ENCODE measurements around the gene RFX3. TPM values are rescaled to one million over a fixed set of nuclear protein-coding genes. Genes with fewer than 3 reads are reported as not detected.

Gene RFX3
- total RNA-seq, 1 donor from 2014 or later = 4.1 TPM

- no peak for DNase-seq (ENCODE audit: low spot score)
- intact Hi-C loops (cut with DNase I) = no loop called here
These were observed 269.1 kb downstream of the RFX3 start for GRCh38 chr9:3256571-3257330.

GRCh38 chr9:3251309-3251708 lies 274.5 kb downstream of the RFX3 start:
- intact Hi-C loops (cut with DNase I) = no loop called here
- no peak for DNase-seq (ENCODE audit: low spot score)

- no peak for DNase-seq (ENCODE audit: low spot score)
- intact Hi-C loops (cut with DNase I) = no loop called here
These were observed 275.1 kb downstream of the RFX3 start for GRCh38 chr9:3250741-3251140.

GRCh38 chr9:3247211-3247610 lies 278.6 kb downstream of the RFX3 start:
- intact Hi-C loops (cut with DNase I) = loop anchor here (10.0 kb wide), 1 partner anchor 188 kb away; no protein-coding TSS in a partner anchor
- no peak for DNase-seq (ENCODE audit: low spot score)

- intact Hi-C loops (cut with DNase I) = loop anchor here (10.0 kb wide), 1 partner anchor 189 kb away; no protein-coding TSS in a partner anchor
- DNase-seq (ENCODE audit: low spot score) = no peak
These were observed 279.6 kb downstream of the RFX3 start for GRCh38 chr9:3246241-3246640.

GRCh38 chr9:3244963-3245653 lies 280.7 kb downstream of the RFX3 start:
- intact Hi-C loops (cut with DNase I) = loop anchor here (10.0 kb wide), 1 partner anchor 190 kb away; no protein-coding TSS in a partner anchor
- DNase-seq (ENCODE audit: low spot score) = no peak

- intact Hi-C loops (cut with DNase I) = loop anchor here (10.0 kb wide), 1 partner anchor 191 kb away; no protein-coding TSS in a partner anchor
- DNase-seq (ENCODE audit: low spot score) = no peak
These were observed 282.1 kb downstream of the RFX3 start for GRCh38 chr9:3243683-3244082.

GRCh38 chr9:3241290-3241689 lies 284.5 kb downstream of the RFX3 start:
- intact Hi-C loops (cut with DNase I) = loop anchor here (10.0 kb wide), 1 partner anchor 194 kb away; no protein-coding TSS in a partner anchor
- DNase-seq (ENCODE audit: low spot score) = no peak

- intact Hi-C loops (cut with DNase I) = loop anchor here (10.0 kb wide), 1 partner anchor 194 kb away; no protein-coding TSS in a partner anchor
- no peak for DNase-seq (ENCODE audit: low spot score)
These were observed 285.0 kb downstream of the RFX3 start for GRCh38 chr9:3240656-3241268.

GRCh38 chr9:3239240-3239639 lies 286.6 kb downstream of the RFX3 start:
- DNase-seq (ENCODE audit: low spot score) = no peak
- intact Hi-C loops (cut with DNase I) = no loop called here

- DNase-seq (ENCODE audit: low spot score) = no peak
- intact Hi-C loops (cut with DNase I) = no loop called here
These were observed 287.6 kb downstream of the RFX3 start for GRCh38 chr9:3238236-3238635.

- intact Hi-C loops (cut with DNase I) = no loop called here
- DNase-seq (ENCODE audit: low spot score) = no peak
These were observed 288.7 kb downstream of the RFX3 start for GRCh38 chr9:3237121-3237520.

GRCh38 chr9:3235497-3235896 lies 290.3 kb downstream of the RFX3 start:
- no peak for DNase-seq (ENCODE audit: low spot score)
- intact Hi-C loops (cut with DNase I) = no loop called here

- intact Hi-C loops (cut with DNase I) = no loop called here
- DNase-seq (ENCODE audit: low spot score) = no peak
These were observed 300.9 kb downstream of the RFX3 start for GRCh38 chr9:3224931-3225330.

GRCh38 chr9:3215658-3216057 lies 310.1 kb downstream of the RFX3 start:
- intact Hi-C loops (cut with DNase I) = no loop called here
- no peak for DNase-seq (ENCODE audit: low spot score)

- intact Hi-C loops (cut with DNase I) = no loop called here
- no peak for DNase-seq (ENCODE audit: low spot score)
These were observed 311.1 kb downstream of the RFX3 start for GRCh38 chr9:3214741-3215140.

GRCh38 chr9:3205421-3206095 lies 320.2 kb downstream of the RFX3 start:
- intact Hi-C loops (cut with DNase I) = no loop called here
- no peak for DNase-seq (ENCODE audit: low spot score)

GRCh38 chr9:3200331-3200774 lies 325.4 kb downstream of the RFX3 start:
- intact Hi-C loops (cut with DNase I) = no loop called here
- DNase-seq (ENCODE audit: low spot score) = no peak

GRCh38 chr9:3193791-3194190 lies 332.0 kb downstream of the RFX3 start:
- intact Hi-C loops (cut with DNase I) = no loop called here
- no peak for DNase-seq (ENCODE audit: low spot score)

GRCh38 chr9:3191715-3192114 lies 334.1 kb downstream of the RFX3 start:
- intact Hi-C loops (cut with DNase I) = no loop called here
- no peak for DNase-seq (ENCODE audit: low spot score)

All from cardiac septum (tissue), 1 donor.